Astrocyte (in vitro differentiated cells and primary cell): ENCODE data around the gene BHLHE40. TPM values are rescaled to one million over a fixed set of nuclear protein-coding genes. Genes with fewer than 3 reads are reported as not detected.
A peak's percentile ranks its signal among the peaks of the same experiment; 100 is the strongest.

Experiments
- DNase-seq: peaks from one replicate; pipeline ENCODE4 v3.0.0-alpha.2; 2010; ENCODE audit warnings: low read depth
- FAIRE-seq: peaks from 2 replicates; lab custom pipeline; 2011; peaks lifted over from hg19 to GRCh38; lab: Jason Lieb, UNC
- H2AFZ ChIP-seq: 2 replicates; pipeline ENCODE4 v1.6.0; 2012; ENCODE audit warnings: low read depth, low read length, inconsistent platforms
- H3K27ac ChIP-seq: 2 replicates; pipeline ENCODE4 v1.5.1; 2011; ENCODE audit warnings: low read depth, low read length, inconsistent platforms
- H3K27me3 ChIP-seq: 2 replicates; pipeline ENCODE4 v1.6.0; 2011; ENCODE audit warnings: low read length, inconsistent platforms; ENCODE audit not compliant: insufficient read depth
- H3K36me3 ChIP-seq: 2 replicates; pipeline ENCODE4 v1.5.1; 2011; ENCODE audit warnings: low read length, inconsistent platforms; ENCODE audit not compliant: insufficient read depth
- H3K4me1 ChIP-seq: 2 replicates; pipeline ENCODE4 v1.5.1; 2011; ENCODE audit warnings: low read length, inconsistent platforms; ENCODE audit not compliant: insufficient read depth
- H3K4me2 ChIP-seq: 2 replicates; pipeline ENCODE4 v1.6.0; 2012; ENCODE audit warnings: low read length, inconsistent platforms
- H3K4me3 ChIP-seq: 2 replicates; pipeline ENCODE4 v1.5.1; 2011; ENCODE audit warnings: low read depth, mild to moderate bottlenecking, low read length, inconsistent platforms; ENCODE audit not compliant: insufficient read depth
- H3K79me2 ChIP-seq: 2 replicates; pipeline ENCODE4 v1.6.0; 2012; ENCODE audit warnings: mild to moderate bottlenecking, low read length, inconsistent platforms; ENCODE audit not compliant: insufficient read depth
- H3K9ac ChIP-seq: 2 replicates; pipeline ENCODE4 v1.6.0; 2012; ENCODE audit warnings: mild to moderate bottlenecking, low read length, inconsistent platforms
- H3K9me3 ChIP-seq: 2 replicates; pipeline ENCODE4 v1.5.1; 2012; ENCODE audit warnings: low read depth, mild to moderate bottlenecking, low read length, inconsistent platforms; ENCODE audit not compliant: insufficient read depth
- H4K20me1 ChIP-seq: 2 replicates; pipeline ENCODE4 v1.6.0; 2012; ENCODE audit warnings: low read length, inconsistent platforms; ENCODE audit not compliant: insufficient read depth
- H3K27ac Mint-ChIP-seq: one replicate; pipeline ENCODE4 v1.8.0; 2021; ENCODE audit warnings: mild to moderate bottlenecking, mixed read lengths; ENCODE audit not compliant: unreplicated experiment
- H3K27me3 Mint-ChIP-seq: one replicate; pipeline ENCODE4 v1.8.0; 2021; ENCODE audit warnings: low read depth, mixed read lengths; ENCODE audit not compliant: unreplicated experiment
- H3K36me3 Mint-ChIP-seq: one replicate; pipeline ENCODE4 v1.8.0; 2021; ENCODE audit warnings: low read depth, mixed read lengths; ENCODE audit not compliant: unreplicated experiment
- H3K4me1 Mint-ChIP-seq: one replicate; pipeline ENCODE4 v1.8.0; 2021; ENCODE audit warnings: low read depth, mixed read lengths; ENCODE audit not compliant: unreplicated experiment
- H3K4me3 Mint-ChIP-seq: one replicate; pipeline ENCODE4 v1.8.0; 2021; ENCODE audit warnings: mild to moderate bottlenecking, moderate library complexity, mixed read lengths; ENCODE audit not compliant: unreplicated experiment
- H3K9me3 Mint-ChIP-seq: one replicate; pipeline ENCODE4 v1.8.0; 2021; ENCODE audit warnings: mild to moderate bottlenecking, mixed read lengths; ENCODE audit not compliant: unreplicated experiment
- EZH2 ChIP-seq: IDR thresholded peaks from 2 replicates; pipeline ENCODE4 v1.6.1; 2012; ENCODE audit warnings: mild to moderate bottlenecking, low read length, inconsistent platforms; ENCODE audit not compliant: insufficient read depth
- total RNA-seq: library from RNA; stranded (reverse); gene quantifications from 2 replicates; pipeline ENCODE4 v1.2.1, GENCODE V29; 2021
- TF ChIP-seq, protein P1 (sequence below): IDR thresholded peaks from 2 replicates; pipeline ENCODE4 v1.5.1; 2011; ENCODE audit warnings: low read depth, mild to moderate bottlenecking, inconsistent platforms, low read length, moderate library complexity; ENCODE audit not compliant: insufficient read depth

The BHLHE40 gene
- total RNA-seq, 1 donor from 2014 or later = 156 TPM

DNA sequence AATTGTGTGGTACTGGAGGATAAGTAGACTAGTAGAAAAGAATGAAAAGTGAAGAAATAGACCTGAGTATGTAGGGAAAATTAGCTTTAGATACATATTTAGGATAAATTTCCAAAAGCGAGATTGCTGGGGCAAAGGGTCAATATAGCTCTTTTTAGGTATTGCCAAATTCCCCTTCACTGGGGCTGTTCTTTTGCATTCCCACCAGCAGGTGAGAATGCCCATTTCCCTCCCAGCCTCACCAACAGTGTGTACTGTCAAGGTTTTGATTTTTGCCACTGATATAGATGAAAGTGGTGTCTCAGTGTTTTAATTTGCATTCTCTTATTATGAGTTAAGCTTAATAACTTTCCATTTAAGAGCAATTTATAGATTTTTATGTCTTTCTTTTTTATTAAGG is 35.7 kb upstream of the BHLHE40 start:
- no peaks in the 10 kb centered on the region for H3K27me3 Mint-ChIP-seq
- Histone ChIP-seq H3K9ac (no peak overlapping the region), H3K27me3 (no peaks in the 10 kb centered on the region), H3K36me3 (no peaks in the 10 kb centered on the region), H2AFZ (no peak overlapping the region), H3K27ac (no peak overlapping the region), H3K4me3 (no peak overlapping the region), H3K4me1 (peaks cover 3% of the 10 kb centered on the region), H4K20me1 (no peaks in the 10 kb centered on the region), H3K4me2 (no peak overlapping the region), H3K79me2 (no peaks in the 10 kb centered on the region), H3K9me3 (no peaks in the 10 kb centered on the region)
- H3K9me3 Mint-ChIP-seq = no peaks in the 10 kb centered on the region
- H3K4me3 Mint-ChIP-seq = no peak overlapping the region
- TF ChIP-seq, protein P1, sequence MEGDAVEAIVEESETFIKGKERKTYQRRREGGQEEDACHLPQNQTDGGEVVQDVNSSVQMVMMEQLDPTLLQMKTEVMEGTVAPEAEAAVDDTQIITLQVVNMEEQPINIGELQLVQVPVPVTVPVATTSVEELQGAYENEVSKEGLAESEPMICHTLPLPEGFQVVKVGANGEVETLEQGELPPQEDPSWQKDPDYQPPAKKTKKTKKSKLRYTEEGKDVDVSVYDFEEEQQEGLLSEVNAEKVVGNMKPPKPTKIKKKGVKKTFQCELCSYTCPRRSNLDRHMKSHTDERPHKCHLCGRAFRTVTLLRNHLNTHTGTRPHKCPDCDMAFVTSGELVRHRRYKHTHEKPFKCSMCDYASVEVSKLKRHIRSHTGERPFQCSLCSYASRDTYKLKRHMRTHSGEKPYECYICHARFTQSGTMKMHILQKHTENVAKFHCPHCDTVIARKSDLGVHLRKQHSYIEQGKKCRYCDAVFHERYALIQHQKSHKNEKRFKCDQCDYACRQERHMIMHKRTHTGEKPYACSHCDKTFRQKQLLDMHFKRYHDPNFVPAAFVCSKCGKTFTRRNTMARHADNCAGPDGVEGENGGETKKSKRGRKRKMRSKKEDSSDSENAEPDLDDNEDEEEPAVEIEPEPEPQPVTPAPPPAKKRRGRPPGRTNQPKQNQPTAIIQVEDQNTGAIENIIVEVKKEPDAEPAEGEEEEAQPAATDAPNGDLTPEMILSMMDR = peak; percentile 14
- no peak for TF ChIP-seq EZH2
- H3K27ac Mint-ChIP-seq = no peak overlapping the region
- DNase-seq (no peak), FAIRE-seq (no peak)
- peaks cover 3% of the 10 kb centered on the region for H3K4me1 Mint-ChIP-seq
- H3K36me3 Mint-ChIP-seq = no peaks in the 10 kb centered on the region

DNA sequence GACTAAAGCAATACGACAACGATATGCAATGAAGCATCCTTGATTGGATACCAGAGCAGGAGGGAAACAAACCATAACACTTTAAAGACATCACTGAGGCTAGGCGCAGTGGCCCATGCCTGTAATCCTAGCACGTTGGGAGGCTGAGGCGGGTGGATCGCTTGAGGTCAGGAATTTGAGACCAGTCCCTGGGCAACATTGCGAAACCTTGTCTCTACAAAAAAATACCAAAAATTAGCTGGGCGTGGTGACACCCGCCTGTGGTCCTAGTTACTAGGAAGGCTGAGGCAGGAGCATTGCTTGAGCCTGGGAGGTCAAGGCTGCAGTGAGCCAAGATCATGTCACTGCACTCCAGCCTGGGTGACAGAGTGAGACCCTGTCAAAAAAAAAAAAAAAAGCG is 33.9 kb upstream of the BHLHE40 start:
- FAIRE-seq (no peak), DNase-seq (no peak)
- Histone ChIP-seq H2AFZ (no peak overlapping the region), H3K4me2 (no peak overlapping the region), H3K36me3 (no peaks in the 10 kb centered on the region), H3K79me2 (no peaks in the 10 kb centered on the region), H3K9me3 (no peaks in the 10 kb centered on the region), H4K20me1 (no peaks in the 10 kb centered on the region), H3K4me1 (no peaks in the 10 kb centered on the region), H3K27me3 (no peaks in the 10 kb centered on the region), H3K4me3 (no peak overlapping the region), H3K27ac (no peak overlapping the region), H3K9ac (no peak overlapping the region)
- H3K9me3 Mint-ChIP-seq = no peaks in the 10 kb centered on the region
- peaks cover 2% of the 10 kb centered on the region for H3K4me1 Mint-ChIP-seq
- H3K27ac Mint-ChIP-seq = no peak overlapping the region
- no peaks in the 10 kb centered on the region for H3K27me3 Mint-ChIP-seq
- TF ChIP-seq EZH2 = no peak
- TF ChIP-seq, protein P1 = no peak
- H3K36me3 Mint-ChIP-seq = no peaks in the 10 kb centered on the region
- H3K4me3 Mint-ChIP-seq = no peak overlapping the region

DNA sequence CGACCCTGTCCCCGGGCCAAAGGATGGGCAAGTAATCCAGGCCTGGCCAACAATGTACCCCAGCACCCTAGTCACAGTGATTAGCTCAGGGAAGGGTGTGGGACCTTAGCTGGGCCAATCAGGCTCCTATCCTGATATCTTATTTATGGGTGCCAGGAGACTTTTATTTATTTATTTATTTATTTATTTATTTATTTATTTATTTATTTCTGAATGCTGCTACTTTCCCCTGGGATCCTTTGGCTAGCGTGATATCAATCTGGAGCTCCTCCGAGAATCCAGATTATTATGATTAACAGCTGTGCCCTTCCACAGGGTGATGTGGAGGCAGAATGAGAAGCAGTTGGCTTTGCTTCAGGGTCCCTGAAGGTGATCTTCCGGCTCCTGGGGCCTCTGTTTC is 32.2 kb upstream of the BHLHE40 start:
- no peaks in the 10 kb centered on the region for H3K36me3 Mint-ChIP-seq
- no peak overlapping the region for H3K4me3 ChIP-seq

More for the DNA sequence above, 32.2 kb upstream of the BHLHE40 start:
- Histone ChIP-seq H3K4me1 (no peaks in the 10 kb centered on the region), H3K36me3 (no peaks in the 10 kb centered on the region), H3K27me3 (no peaks in the 10 kb centered on the region), H3K27ac (no peak overlapping the region), H3K79me2 (no peaks in the 10 kb centered on the region), H3K4me2 (no peak overlapping the region), H4K20me1 (no peaks in the 10 kb centered on the region), H3K9me3 (no peaks in the 10 kb centered on the region), H3K9ac (no peak overlapping the region), H2AFZ (no peak overlapping the region)
- TF ChIP-seq EZH2 = no peak
- TF ChIP-seq, protein P1 = no peak
- no peaks in the 10 kb centered on the region for H3K9me3 Mint-ChIP-seq
- DNase-seq (no peak), FAIRE-seq (no peak)
- peaks cover 2% of the 10 kb centered on the region for H3K4me1 Mint-ChIP-seq
- no peak overlapping the region for H3K4me3 Mint-ChIP-seq
- H3K27me3 Mint-ChIP-seq = no peaks in the 10 kb centered on the region
- peak overlapping the region; percentile 41 for H3K27ac Mint-ChIP-seq
